GM19193 (cell line): ENCODE results near the gene TMEM120A.

Experiments
- POLR2A ChIP-seq: IDR thresholded peaks from 4 replicates; pipeline ENCODE4 v1.6.1; 2011; ENCODE audit not compliant: insufficient read depth, insufficient read length; ENCODE audit errors: extremely low read depth

The TMEM120A gene

GRCh38 chr7:76000566-76000965 lies 6.2 kb upstream of the TMEM120A start:
- TF ChIP-seq POLR2A = no peak

GRCh38 chr7:75998038-75998437 lies 3.6 kb upstream of the TMEM120A start:
- no peak for TF ChIP-seq POLR2A

GRCh38 chr7:75996476-75996875 lies 2.1 kb upstream of the TMEM120A start:
- TF ChIP-seq POLR2A = no peak

GRCh38 chr7:75995996-75996395 lies 1.6 kb upstream of the TMEM120A start:
- TF ChIP-seq POLR2A = no peak

- no peak for TF ChIP-seq POLR2A
Observed at GRCh38 chr7:75995052-75995471, 667 bp upstream of the TMEM120A start.

- TF ChIP-seq POLR2A = no peak
Observed at GRCh38 chr7:75993689-75994387, 557 bp downstream of the TMEM120A start.

- TF ChIP-seq POLR2A = no peak
Observed at GRCh38 chr7:75992083-75992755, 2.2 kb downstream of the TMEM120A start.

- no peak for TF ChIP-seq POLR2A
Observed at GRCh38 chr7:75991531-75992082, 2.8 kb downstream of the TMEM120A start.

- no peak for TF ChIP-seq POLR2A
Observed at GRCh38 chr7:75989500-75990388, 4.7 kb downstream of the TMEM120A start.

GRCh38 chr7:75988568-75989499 lies 5.6 kb downstream of the TMEM120A start:
- TF ChIP-seq POLR2A = no peak

- TF ChIP-seq POLR2A = no peak
Observed at GRCh38 chr7:75987805-75988567, 6.4 kb downstream of the TMEM120A start.

GRCh38 chr7:75987026-75987804 lies 7.2 kb downstream of the TMEM120A start:
- TF ChIP-seq POLR2A = no peak
